Measurements from ENCODE around the gene EDAR. TPM values are rescaled to one million over a fixed set of nuclear protein-coding genes. Genes with fewer than 3 reads are reported as not detected.

EDAR gene
- total RNA-seq, 1 donor from 2014 or later, result 0.33 TPM

DNA sequence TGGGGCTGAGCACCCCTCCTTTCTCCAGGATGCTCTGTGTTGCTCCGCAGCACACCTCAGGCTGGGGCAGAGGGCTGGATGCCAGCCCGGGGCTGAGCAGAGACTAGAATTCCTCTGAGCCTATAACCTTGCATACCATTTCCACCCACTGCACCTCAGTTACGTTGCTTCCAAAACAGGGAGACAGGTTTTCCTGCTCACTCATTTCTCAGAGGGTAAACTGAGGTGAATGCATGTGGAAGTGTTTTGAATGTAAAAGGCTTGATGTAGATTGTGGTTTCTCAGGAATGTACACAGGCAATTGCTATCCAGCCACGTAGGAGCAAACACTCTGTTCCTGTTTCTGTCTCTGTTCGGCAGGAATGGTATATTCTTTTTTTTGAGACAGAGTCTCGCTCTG lies 45.3 kb downstream of the EDAR start:
- H3K9me3 ChIP-seq (replicated peaks), result peaks cover 26% of the 10 kb centered on the region
- no peak overlapping the region for H3K4me3 ChIP-seq
- no peak overlapping the region for H3K27ac ChIP-seq (replicated peaks)
- H3K36me3 ChIP-seq, result no peaks in the 10 kb centered on the region
- intact Hi-C loops (cut with micrococcal nuclease), result no loop called here
- no peaks in the 10 kb centered on the region for H3K27me3 ChIP-seq (ENCODE audit: low read depth)
- no peak for DNase-seq
- TF ChIP-seq, protein P1, sequence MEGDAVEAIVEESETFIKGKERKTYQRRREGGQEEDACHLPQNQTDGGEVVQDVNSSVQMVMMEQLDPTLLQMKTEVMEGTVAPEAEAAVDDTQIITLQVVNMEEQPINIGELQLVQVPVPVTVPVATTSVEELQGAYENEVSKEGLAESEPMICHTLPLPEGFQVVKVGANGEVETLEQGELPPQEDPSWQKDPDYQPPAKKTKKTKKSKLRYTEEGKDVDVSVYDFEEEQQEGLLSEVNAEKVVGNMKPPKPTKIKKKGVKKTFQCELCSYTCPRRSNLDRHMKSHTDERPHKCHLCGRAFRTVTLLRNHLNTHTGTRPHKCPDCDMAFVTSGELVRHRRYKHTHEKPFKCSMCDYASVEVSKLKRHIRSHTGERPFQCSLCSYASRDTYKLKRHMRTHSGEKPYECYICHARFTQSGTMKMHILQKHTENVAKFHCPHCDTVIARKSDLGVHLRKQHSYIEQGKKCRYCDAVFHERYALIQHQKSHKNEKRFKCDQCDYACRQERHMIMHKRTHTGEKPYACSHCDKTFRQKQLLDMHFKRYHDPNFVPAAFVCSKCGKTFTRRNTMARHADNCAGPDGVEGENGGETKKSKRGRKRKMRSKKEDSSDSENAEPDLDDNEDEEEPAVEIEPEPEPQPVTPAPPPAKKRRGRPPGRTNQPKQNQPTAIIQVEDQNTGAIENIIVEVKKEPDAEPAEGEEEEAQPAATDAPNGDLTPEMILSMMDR (IDR thresholded peaks at IDR 0.05; ENCODE audit: borderline replicate concordance), result no peak
- peaks cover 25% of the 10 kb centered on the region for H3K4me1 ChIP-seq

DNA sequence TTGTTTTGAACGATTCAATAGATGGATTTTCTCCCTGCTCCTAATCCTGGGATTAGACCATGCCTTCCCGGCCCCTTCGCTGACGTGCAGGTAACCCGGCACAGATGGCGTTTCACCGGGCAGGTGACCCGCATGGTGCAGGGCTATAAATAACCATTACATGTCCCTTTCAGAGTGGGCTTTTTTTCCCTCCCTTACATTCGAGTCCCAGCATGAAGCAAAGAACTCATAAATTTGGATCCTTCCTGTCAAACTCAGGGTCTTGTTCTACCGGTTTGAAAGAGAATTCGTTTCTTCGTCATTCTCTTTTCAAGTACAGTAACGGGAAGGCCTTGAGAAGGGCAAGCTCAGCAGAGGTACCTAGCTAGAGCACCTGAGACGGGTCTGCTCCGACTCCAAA lies 46.1 kb downstream of the EDAR start:
- peaks cover 26% of the 10 kb centered on the region for H3K9me3 ChIP-seq (replicated peaks)
- peaks cover 25% of the 10 kb centered on the region for H3K4me1 ChIP-seq
- H3K4me3 ChIP-seq, result no peak overlapping the region
- no peaks in the 10 kb centered on the region for H3K27me3 ChIP-seq (ENCODE audit: low read depth)
- no peak overlapping the region for H3K27ac ChIP-seq (replicated peaks)
- no peaks in the 10 kb centered on the region for H3K36me3 ChIP-seq
- TF ChIP-seq, protein P1 (IDR thresholded peaks at IDR 0.05; ENCODE audit: borderline replicate concordance), result no peak
- DNase-seq, result no peak
- intact Hi-C loops (cut with micrococcal nuclease), result no loop called here

DNA sequence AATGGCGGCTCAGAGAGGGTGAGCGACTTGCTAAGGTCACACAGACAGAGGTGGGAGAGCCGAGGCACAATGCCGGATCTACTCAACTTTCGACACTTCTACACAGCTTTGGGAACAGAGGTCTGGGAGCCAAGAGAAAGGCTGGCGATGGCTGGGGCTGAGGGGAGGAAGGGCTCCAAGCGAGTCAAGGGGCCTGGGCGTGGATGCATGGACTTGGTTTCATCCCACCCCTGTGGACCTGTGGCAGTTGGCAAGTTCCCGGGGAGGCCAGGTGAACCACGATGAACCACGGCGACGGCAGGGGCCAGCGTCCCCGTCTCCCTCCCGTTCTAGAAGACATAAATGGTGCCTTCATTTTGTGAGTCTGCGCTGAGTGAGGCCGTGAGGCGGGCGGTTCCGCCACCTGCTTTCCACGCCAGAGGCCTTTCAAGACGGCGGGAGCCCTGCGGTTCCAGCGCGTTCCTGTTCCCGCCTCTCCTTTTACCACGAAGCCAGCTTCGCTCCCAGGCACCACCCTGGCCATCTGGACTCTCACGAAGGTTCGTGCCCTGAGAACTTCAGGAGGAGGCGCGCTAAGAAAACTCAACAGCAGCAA lies 46.7 kb downstream of the EDAR start:
- TF ChIP-seq, protein P1 (IDR thresholded peaks at IDR 0.05; ENCODE audit: borderline replicate concordance), result no peak
- DNase-seq, result no peak
- Histone ChIP-seq H3K4me3 (no peak overlapping the region), H3K9me3 (replicated peaks) (peaks cover 20% of the 10 kb centered on the region), H3K36me3 (no peaks in the 10 kb centered on the region), H3K27ac (replicated peaks) (no peak overlapping the region), H3K27me3 (ENCODE audit: low read depth) (no peaks in the 10 kb centered on the region), H3K4me1 (peaks cover 26% of the 10 kb centered on the region)
- intact Hi-C loops (cut with micrococcal nuclease), result no loop called here

DNA sequence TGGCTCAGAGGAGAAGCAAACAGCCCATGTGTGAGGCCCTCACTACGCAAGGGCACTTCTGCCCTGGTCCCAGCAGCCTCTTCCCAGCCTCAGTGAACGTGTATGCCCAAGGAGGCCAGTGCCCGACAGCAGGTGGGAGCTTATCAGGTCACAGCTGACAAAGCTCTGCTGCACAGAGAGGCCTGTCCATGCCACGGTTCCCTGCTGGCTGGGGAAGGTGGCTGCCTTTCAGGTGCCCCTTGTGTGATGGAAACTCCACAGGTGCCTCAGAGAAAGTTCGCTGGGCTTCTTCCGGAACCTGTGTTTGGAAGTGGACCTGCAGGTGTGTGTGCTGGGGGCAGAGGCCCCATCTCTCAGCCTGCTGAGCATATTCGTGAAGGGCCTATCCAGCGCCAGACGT lies 47.3 kb downstream of the EDAR start:
- Histone ChIP-seq H3K4me3 (no peak overlapping the region), H3K36me3 (no peaks in the 10 kb centered on the region), H3K27me3 (ENCODE audit: low read depth) (no peaks in the 10 kb centered on the region), H3K9me3 (replicated peaks) (peaks cover 15% of the 10 kb centered on the region), H3K27ac (replicated peaks) (no peak overlapping the region), H3K4me1 (peaks cover 31% of the 10 kb centered on the region)
- no peak for DNase-seq
- intact Hi-C loops (cut with micrococcal nuclease), result no loop called here
- TF ChIP-seq, protein P1 (IDR thresholded peaks at IDR 0.05; ENCODE audit: borderline replicate concordance), result no peak

DNA sequence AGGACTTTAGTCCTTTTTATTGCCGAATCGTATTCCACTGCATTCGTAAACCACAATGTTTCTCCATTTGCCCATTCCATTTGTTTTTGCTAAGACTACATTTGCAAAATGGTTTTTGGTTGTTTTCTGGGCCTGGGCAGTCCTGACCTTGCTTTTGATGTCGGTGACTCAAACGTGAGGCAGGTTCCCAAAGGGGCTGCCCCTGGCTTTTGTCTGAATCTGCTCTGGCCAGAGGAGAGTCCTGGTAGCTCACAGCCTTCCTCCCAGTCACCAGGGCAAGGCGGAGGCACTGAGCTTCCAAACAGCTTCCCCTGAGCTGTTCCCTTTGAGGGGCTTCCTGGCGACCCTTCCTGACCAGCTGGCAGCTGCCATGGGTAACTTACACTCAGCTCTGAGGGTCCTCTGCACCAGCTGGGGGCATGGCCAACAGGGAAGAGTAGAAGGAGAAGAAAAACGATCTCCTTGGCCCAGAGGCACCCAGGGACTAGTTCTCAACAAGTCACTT lies 47.8 kb downstream of the EDAR start:
- TF ChIP-seq, protein P1 (IDR thresholded peaks at IDR 0.05; ENCODE audit: borderline replicate concordance), result no peak
- DNase-seq, result no peak
- no peaks in the 10 kb centered on the region for H3K27me3 ChIP-seq (ENCODE audit: low read depth)

More for the DNA sequence above, 47.8 kb downstream of the EDAR start:
- H3K9me3 ChIP-seq (replicated peaks), result peaks cover 9% of the 10 kb centered on the region
- intact Hi-C loops (cut with micrococcal nuclease), result no loop called here
- H3K27ac ChIP-seq (replicated peaks), result no peak overlapping the region
- H3K4me1 ChIP-seq, result peaks cover 31% of the 10 kb centered on the region
- no peaks in the 10 kb centered on the region for H3K36me3 ChIP-seq
- no peak overlapping the region for H3K4me3 ChIP-seq
